Sigmoid colon (tissue), 3 donors: ENCODE measurements around the gene TSEN15.

ENCODE experiments used
- POLR2A ChIP-seq, 2 donors: fragments of 450-650 bp; IDR thresholded peaks; one replicate each; pipeline ENCODE4 v1.6.1; 2016; ENCODE audit warnings: antibody characterized with exemption in 2 of 2, mild to moderate bottlenecking in 2 of 2, moderate library complexity in 2 of 2
- TF ChIP-seq, protein P1 (sequence below), 4 experiments: fragments of 450-650 bp in 3 of 4; fragments of 200-600 bp in 1 of 4; IDR thresholded peaks; one replicate each; pipeline ENCODE4 v1.5.1; 2016 to 2019; ENCODE audit warnings: antibody characterized with exemption in 4 of 4, mild to moderate bottlenecking in 3 of 4, moderate library complexity in 2 of 4

DNA sequence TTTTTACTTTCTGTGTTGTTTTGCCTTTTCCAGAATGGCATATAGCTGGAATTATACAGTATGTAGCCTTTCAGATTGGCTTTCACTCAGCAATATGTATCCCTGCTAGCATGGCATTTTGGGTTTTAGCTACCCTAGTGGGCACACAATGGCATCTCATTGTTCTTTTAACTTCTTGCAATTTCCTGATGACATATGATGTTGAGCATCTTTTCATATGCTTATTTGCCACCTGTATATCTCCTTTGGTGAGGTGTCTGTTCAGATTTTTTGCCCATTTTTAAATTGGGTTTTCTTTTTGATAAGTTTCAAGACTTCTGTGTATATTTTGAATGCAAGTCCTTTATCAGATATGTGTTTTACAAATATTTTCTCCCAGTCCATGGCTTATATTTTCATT, 14.0 kb downstream of the TSEN15 start:
- TF ChIP-seq, protein P1, sequence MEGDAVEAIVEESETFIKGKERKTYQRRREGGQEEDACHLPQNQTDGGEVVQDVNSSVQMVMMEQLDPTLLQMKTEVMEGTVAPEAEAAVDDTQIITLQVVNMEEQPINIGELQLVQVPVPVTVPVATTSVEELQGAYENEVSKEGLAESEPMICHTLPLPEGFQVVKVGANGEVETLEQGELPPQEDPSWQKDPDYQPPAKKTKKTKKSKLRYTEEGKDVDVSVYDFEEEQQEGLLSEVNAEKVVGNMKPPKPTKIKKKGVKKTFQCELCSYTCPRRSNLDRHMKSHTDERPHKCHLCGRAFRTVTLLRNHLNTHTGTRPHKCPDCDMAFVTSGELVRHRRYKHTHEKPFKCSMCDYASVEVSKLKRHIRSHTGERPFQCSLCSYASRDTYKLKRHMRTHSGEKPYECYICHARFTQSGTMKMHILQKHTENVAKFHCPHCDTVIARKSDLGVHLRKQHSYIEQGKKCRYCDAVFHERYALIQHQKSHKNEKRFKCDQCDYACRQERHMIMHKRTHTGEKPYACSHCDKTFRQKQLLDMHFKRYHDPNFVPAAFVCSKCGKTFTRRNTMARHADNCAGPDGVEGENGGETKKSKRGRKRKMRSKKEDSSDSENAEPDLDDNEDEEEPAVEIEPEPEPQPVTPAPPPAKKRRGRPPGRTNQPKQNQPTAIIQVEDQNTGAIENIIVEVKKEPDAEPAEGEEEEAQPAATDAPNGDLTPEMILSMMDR (IDR thresholded peaks at IDR 0.05) = no peak
- TF ChIP-seq POLR2A (IDR thresholded peaks at IDR 0.05) = no peak
